MM.1S (cell line): Measurements from ENCODE around the gene EXOC5.

Source experiments
- DNase-seq: peaks from one replicate; pipeline ENCODE4 v3.0.0-alpha.2; 2015
- H2AFZ ChIP-seq: fragments of 300-600 bp; sonication (generic); 2 replicates; pipeline ENCODE4 v1.6.0; 2016; ENCODE audit warnings: antibody characterized with exemption, low read length
- H3F3A ChIP-seq: fragments of 300-600 bp; sonication (generic); 2 replicates; pipeline ENCODE4 v1.6.1; 2016; ENCODE audit warnings: mild to moderate bottlenecking, antibody characterized with exemption, low read length, moderate library complexity, mixed read lengths; ENCODE audit not compliant: insufficient read depth
- H3K27ac ChIP-seq: fragments of 300-600 bp; sonication (generic); 2 replicates; pipeline ENCODE4 v1.5.1; 2016; ENCODE audit warnings: mild to moderate bottlenecking, low read length
- H3K27me3 ChIP-seq: fragments of 300-600 bp; sonication (generic); replicated peaks from 2 replicates; pipeline ENCODE4 v1.6.0; 2016; ENCODE audit warnings: low read length; ENCODE audit not compliant: insufficient read depth
- H3K36me3 ChIP-seq: fragments of 300-600 bp; sonication (generic); replicated peaks from 2 replicates; pipeline ENCODE4 v1.6.1; 2016; ENCODE audit warnings: mild to moderate bottlenecking, low read length, mixed read lengths; ENCODE audit not compliant: insufficient read depth
- H3K4me1 ChIP-seq: fragments of 300-600 bp; sonication (generic); 2 replicates; pipeline ENCODE4 v1.6.1; 2016; ENCODE audit warnings: low read length, mixed read lengths
- H3K4me2 ChIP-seq: fragments of 300-600 bp; sonication (generic); 2 replicates; pipeline ENCODE4 v1.6.0; 2016; ENCODE audit warnings: low read depth, low read length
- H3K4me3 ChIP-seq: fragments of 300-600 bp; sonication (generic); 2 replicates; pipeline ENCODE4 v1.5.1; 2016; ENCODE audit warnings: low read length, mixed read lengths
- H3K79me2 ChIP-seq: fragments of 300-600 bp; sonication (generic); 2 replicates; pipeline ENCODE4 v1.6.1; 2016; ENCODE audit warnings: mixed run types, low read length, mixed read lengths
- H3K9ac ChIP-seq: fragments of 300-600 bp; sonication (generic); 2 replicates; pipeline ENCODE4 v1.6.1; 2016; ENCODE audit warnings: low read length, mixed read lengths
- H3K9me2 ChIP-seq: fragments of 300-600 bp; sonication (generic); replicated peaks from 2 replicates; pipeline ENCODE4 v1.6.1; 2016; ENCODE audit warnings: mild to moderate bottlenecking, low read length, mixed read lengths; ENCODE audit not compliant: insufficient read depth
- H3K9me3 ChIP-seq: fragments of 300-600 bp; sonication (generic); replicated peaks from 2 replicates; pipeline ENCODE4 v1.6.1; 2016; ENCODE audit warnings: mild to moderate bottlenecking, low read length, mixed read lengths; ENCODE audit not compliant: insufficient read depth
- H4K20me1 ChIP-seq: fragments of 300-600 bp; sonication (generic); 2 replicates; pipeline ENCODE4 v1.6.1; 2016; ENCODE audit warnings: mild to moderate bottlenecking, low read length, moderate library complexity, mixed read lengths; ENCODE audit not compliant: insufficient read depth
- EZH2 ChIP-seq: fragments of 300-600 bp; sonication (generic); optimal IDR thresholded peaks from 2 replicates; pipeline ENCODE3; 2017; ENCODE audit warnings: low read depth, mild to moderate bottlenecking, antibody characterized with exemption, low read length, mixed read lengths
- EZH2phosphoT487 ChIP-seq: fragments of 300-600 bp; sonication (generic); IDR thresholded peaks from 2 replicates; pipeline ENCODE4 v1.6.1; 2018; ENCODE audit warnings: antibody characterized with exemption, low read length
- TF ChIP-seq, protein P1 (sequence below): fragments of 300-600 bp; sonication (generic); IDR thresholded peaks from 2 replicates; pipeline ENCODE4 v1.5.1; 2016; ENCODE audit warnings: antibody characterized with exemption, low read length, mixed read lengths

The EXOC5 gene

DNA sequence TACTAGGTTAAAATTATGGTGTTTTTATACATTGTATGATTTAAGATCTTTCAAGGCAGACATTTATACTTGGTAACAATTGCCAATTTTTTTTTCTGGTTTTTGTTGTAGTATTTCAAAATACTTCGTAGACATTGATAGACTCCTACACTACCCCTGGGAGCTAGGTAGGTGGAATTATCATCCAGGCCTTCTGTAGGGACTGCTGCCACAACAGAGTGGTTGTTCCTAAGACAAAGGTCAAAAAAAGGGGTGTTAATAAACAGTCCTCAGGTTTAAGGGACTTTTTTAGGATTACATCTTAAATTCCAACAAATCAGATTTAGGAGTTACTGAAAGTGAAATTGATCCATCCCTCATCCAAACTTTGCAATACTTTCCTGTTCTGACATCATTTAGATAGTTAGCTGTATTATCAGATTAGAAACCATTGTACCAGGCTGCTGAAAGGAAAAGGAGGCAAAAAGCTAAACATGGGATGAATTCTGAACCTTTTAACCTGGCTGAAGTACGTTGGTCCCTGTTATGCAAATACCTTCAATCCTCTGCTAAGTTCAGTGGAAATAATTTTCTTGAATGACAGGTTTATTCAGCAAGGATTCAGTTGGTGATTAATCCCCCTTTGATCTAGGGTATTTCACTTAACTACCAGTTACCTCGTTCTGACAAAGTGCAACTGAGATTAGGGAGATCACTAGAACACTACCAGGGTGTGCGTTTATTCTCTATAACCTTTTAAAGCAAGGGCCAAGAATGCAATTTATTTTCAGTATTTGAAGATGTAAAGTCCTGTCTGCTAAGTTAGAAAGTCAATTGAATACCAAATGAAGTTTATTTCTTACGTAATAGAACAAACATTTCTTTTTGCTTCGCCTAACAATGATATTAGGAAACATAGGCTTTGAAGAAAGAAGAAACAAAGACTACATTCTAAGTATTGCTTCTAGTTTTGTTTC, 23.3 kb upstream of the EXOC5 start:
- H3K27ac ChIP-seq = no peak overlapping the region
- H4K20me1 ChIP-seq = no peaks in the 10 kb centered on the region
- H3K9ac ChIP-seq = no peak overlapping the region
- no peaks in the 10 kb centered on the region for H3K27me3 ChIP-seq
- TF ChIP-seq, protein P1, sequence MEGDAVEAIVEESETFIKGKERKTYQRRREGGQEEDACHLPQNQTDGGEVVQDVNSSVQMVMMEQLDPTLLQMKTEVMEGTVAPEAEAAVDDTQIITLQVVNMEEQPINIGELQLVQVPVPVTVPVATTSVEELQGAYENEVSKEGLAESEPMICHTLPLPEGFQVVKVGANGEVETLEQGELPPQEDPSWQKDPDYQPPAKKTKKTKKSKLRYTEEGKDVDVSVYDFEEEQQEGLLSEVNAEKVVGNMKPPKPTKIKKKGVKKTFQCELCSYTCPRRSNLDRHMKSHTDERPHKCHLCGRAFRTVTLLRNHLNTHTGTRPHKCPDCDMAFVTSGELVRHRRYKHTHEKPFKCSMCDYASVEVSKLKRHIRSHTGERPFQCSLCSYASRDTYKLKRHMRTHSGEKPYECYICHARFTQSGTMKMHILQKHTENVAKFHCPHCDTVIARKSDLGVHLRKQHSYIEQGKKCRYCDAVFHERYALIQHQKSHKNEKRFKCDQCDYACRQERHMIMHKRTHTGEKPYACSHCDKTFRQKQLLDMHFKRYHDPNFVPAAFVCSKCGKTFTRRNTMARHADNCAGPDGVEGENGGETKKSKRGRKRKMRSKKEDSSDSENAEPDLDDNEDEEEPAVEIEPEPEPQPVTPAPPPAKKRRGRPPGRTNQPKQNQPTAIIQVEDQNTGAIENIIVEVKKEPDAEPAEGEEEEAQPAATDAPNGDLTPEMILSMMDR = no peak
- TF ChIP-seq EZH2 = no peak
- TF ChIP-seq EZH2phosphoT487 = no peak
- H3K4me3 ChIP-seq = no peak overlapping the region
- H3F3A ChIP-seq = no peaks in the 10 kb centered on the region
- H3K4me2 ChIP-seq = no peak overlapping the region
- no peaks in the 10 kb centered on the region for H3K9me3 ChIP-seq
- no peaks in the 10 kb centered on the region for H3K79me2 ChIP-seq
- no peak overlapping the region for H2AFZ ChIP-seq
- no peaks in the 10 kb centered on the region for H3K36me3 ChIP-seq
- H3K4me1 ChIP-seq = no peaks in the 10 kb centered on the region
- no peak for DNase-seq
- no peaks in the 10 kb centered on the region for H3K9me2 ChIP-seq

DNA sequence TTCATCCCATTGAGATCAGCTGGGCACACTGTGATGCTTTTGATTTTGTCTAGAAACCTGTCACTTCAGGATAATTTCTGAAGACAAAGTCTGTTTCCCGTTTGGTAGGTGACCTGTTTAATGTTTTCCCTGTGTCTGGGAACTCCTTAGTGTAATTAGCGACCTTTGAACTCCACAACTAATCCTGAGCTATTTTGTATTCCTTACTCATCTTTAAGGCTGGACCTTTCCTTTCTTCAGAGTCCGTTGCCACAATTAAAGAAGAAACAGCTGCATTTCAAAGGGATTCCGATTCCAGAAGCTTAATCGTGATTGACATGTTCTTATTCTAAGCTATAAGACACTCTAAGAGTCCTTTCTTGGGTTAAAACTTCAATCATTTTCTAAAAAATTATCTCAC, 22.0 kb upstream of the EXOC5 start:
- no peaks in the 10 kb centered on the region for H4K20me1 ChIP-seq
- H2AFZ ChIP-seq = no peak overlapping the region
- H3F3A ChIP-seq = no peaks in the 10 kb centered on the region
- H3K9ac ChIP-seq = no peak overlapping the region
- H3K9me3 ChIP-seq = no peaks in the 10 kb centered on the region
- H3K9me2 ChIP-seq = no peaks in the 10 kb centered on the region
- H3K4me3 ChIP-seq = no peak overlapping the region
- no peak for TF ChIP-seq EZH2
- TF ChIP-seq, protein P1 = no peak
- no peak for TF ChIP-seq EZH2phosphoT487
- no peaks in the 10 kb centered on the region for H3K79me2 ChIP-seq
- H3K4me1 ChIP-seq = no peaks in the 10 kb centered on the region
- H3K27me3 ChIP-seq = no peaks in the 10 kb centered on the region
- DNase-seq = no peak
- no peaks in the 10 kb centered on the region for H3K36me3 ChIP-seq
- H3K27ac ChIP-seq = no peak overlapping the region
- no peak overlapping the region for H3K4me2 ChIP-seq

DNA sequence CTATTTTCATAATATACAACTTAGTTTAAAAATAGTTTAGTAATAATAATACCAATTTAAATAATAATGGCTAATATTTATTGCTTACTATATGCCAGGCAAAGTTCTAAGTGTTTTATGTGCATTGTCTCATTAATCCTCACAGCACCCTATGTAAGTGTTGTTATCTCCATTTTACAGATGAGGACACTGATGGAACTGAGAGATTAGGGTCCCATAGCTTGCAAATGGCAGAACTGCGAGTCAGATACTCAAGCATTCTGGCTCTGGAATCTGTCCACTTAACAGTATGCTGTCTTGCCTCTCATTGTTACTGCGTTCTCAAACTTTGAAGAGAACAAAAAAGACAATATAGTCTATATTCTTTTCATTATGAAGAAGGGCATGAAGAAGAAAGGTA, 19.0 kb upstream of the EXOC5 start:
- TF ChIP-seq EZH2phosphoT487 = no peak
- TF ChIP-seq, protein P1 = no peak
- no peak for TF ChIP-seq EZH2
- H3K36me3 ChIP-seq = no peaks in the 10 kb centered on the region
- no peaks in the 10 kb centered on the region for H4K20me1 ChIP-seq

More for the DNA sequence above, 19.0 kb upstream of the EXOC5 start:
- H3K9me2 ChIP-seq = no peaks in the 10 kb centered on the region
- no peaks in the 10 kb centered on the region for H3K9me3 ChIP-seq
- no peaks in the 10 kb centered on the region for H3F3A ChIP-seq
- H3K4me2 ChIP-seq = no peak overlapping the region
- H3K9ac ChIP-seq = no peak overlapping the region
- H3K79me2 ChIP-seq = no peaks in the 10 kb centered on the region
- no peaks in the 10 kb centered on the region for H3K27me3 ChIP-seq
- no peak for DNase-seq
- no peaks in the 10 kb centered on the region for H3K4me1 ChIP-seq
- H3K4me3 ChIP-seq = no peak overlapping the region
- H3K27ac ChIP-seq = no peak overlapping the region
- no peak overlapping the region for H2AFZ ChIP-seq
